GM12875 (cell line): ENCODE data around the gene COPG1.
A peak's percentile ranks its signal among the peaks of the same experiment; 100 is the strongest.

Experiments used
- H3K4me3 ChIP-seq: one replicate; pipeline ENCODE4 v1.5.1; 2011; ENCODE audit warnings: low read depth, low read length, control low read depth
- CTCF ChIP-seq: IDR thresholded peaks from 2 replicates; pipeline ENCODE4 v1.5.1; 2011; ENCODE audit warnings: low read depth, mild to moderate bottlenecking, control low read depth, inconsistent platforms, low read length, moderate library complexity, borderline replicate concordance; ENCODE audit not compliant: insufficient read depth

COPG1 gene

GRCh38 chr3:129249284-129250065 is at the start of gene COPG1:
TSS of gene COPG1 (plus strand) at chr3:129249606. CDS start at chr3:129249710, 104 bp downstream.
- peak within 1 kb of the TSS; percentile 62 for H3K4me3 ChIP-seq
- TF ChIP-seq CTCF = no peak

- TF ChIP-seq CTCF = no peak
- H3K4me3 ChIP-seq = no peak overlapping the region
These were observed 44.9 kb upstream of the COPG1 start for GRCh38 chr3:129204473-129204872.

GRCh38 chr3:129205109-129205832 is 44.1 kb upstream of the COPG1 start:
- no peak for TF ChIP-seq CTCF

GRCh38 chr3:129207479-129207878 is 41.9 kb upstream of the COPG1 start:
- no peak overlapping the region for H3K4me3 ChIP-seq
- no peak for TF ChIP-seq CTCF

More at GRCh38 chr3:129205109-129205832, 44.1 kb upstream of the COPG1 start:
- H3K4me3 ChIP-seq = no peak overlapping the region

- no peak for TF ChIP-seq CTCF
- H3K4me3 ChIP-seq = no peak overlapping the region
These were observed 38.1 kb upstream of the COPG1 start for GRCh38 chr3:129211345-129211744.

- TF ChIP-seq CTCF = no peak
- no peak overlapping the region for H3K4me3 ChIP-seq
These were observed 37.6 kb upstream of the COPG1 start for GRCh38 chr3:129211772-129212171.
